Panc1 (cell line): ENCODE data around the gene MVD. TPM values are rescaled to one million over a fixed set of nuclear protein-coding genes. Genes with fewer than 3 reads are reported as not detected.

Experiments
- ATAC-seq: fragments of 200-7000 bp; cut with Tn5 transposase; 2 replicates; pipeline ENCODE4 v1.9.1; 2020; ENCODE audit warnings: mild to moderate bottlenecking, moderate library complexity
- BruUV-seq: library from RNA; stranded (reverse); fragments of 400-500 nt; replicated peaks from 2 replicates; lab custom pipeline; 2021; lab: Mats Ljungman, UMichigan
- CTCF ChIA-PET: fragments of 300-600 bp; sonication (Branson Sonifier 250); formaldehyde crosslinking; loops from one replicate; lab custom pipeline; 2022; ENCODE audit warnings: antibody characterized with exemption; lab: Charles Lee
- POLR2A ChIA-PET: fragments of 300-600 bp; sonication (Branson Sonifier 250); formaldehyde crosslinking; loops from one replicate; lab custom pipeline; 2022; ENCODE audit warnings: antibody characterized with exemption; lab: Charles Lee
- DNase-seq: peaks from one replicate; pipeline ENCODE4 v3.0.0-alpha.2; 2010; ENCODE audit warnings: low read depth, low spot score
- H3K27ac ChIP-seq: 2 replicates; pipeline ENCODE4 v1.5.1; 2011; ENCODE audit warnings: mild to moderate bottlenecking, low read length, inconsistent platforms
- H3K27me3 ChIP-seq: fragments of 200-500 bp; sonication (Bioruptor generic); 2 replicates; pipeline ENCODE4 v1.6.0; 2014; ENCODE audit warnings: low read length, inconsistent platforms; ENCODE audit not compliant: control insufficient read depth, insufficient read depth
- H3K36me3 ChIP-seq: fragments of 200-500 bp; sonication (Bioruptor generic); 2 replicates; pipeline ENCODE4 v1.5.1; 2014; ENCODE audit warnings: inconsistent platforms, mild to moderate bottlenecking, low read length, moderate library complexity; ENCODE audit not compliant: control insufficient read depth, insufficient read depth
- H3K4me1 ChIP-seq: 2 replicates; pipeline ENCODE4 v1.5.1; 2011; ENCODE audit warnings: inconsistent platforms, mild to moderate bottlenecking, low read length, moderate library complexity; ENCODE audit not compliant: control insufficient read depth, insufficient read depth
- H3K4me3 ChIP-seq, 2 experiments: 2 replicates each; pipeline ENCODE4 v1.5.1; 2011 to 2012; ENCODE audit warnings: low read depth in 2 of 2, low read length in 2 of 2, mild to moderate bottlenecking in 2 of 2, inconsistent platforms in 1 of 2, moderate library complexity in 1 of 2
- H3K9me3 ChIP-seq: fragments of 200-500 bp; sonication (Bioruptor generic); 2 replicates; pipeline ENCODE4 v1.5.1; 2014; ENCODE audit warnings: low read depth, mild to moderate bottlenecking, inconsistent platforms, low read length, moderate library complexity; ENCODE audit not compliant: control insufficient read depth, insufficient read depth
- CTCF ChIP-seq: fragments of 450-650 bp; IDR thresholded peaks from 2 replicates; pipeline ENCODE4 v1.5.1; 2017; ENCODE audit warnings: mild to moderate bottlenecking
- POLR2AphosphoS5 ChIP-seq: IDR thresholded peaks from 2 replicates; pipeline ENCODE4 v1.6.1; 2012; ENCODE audit warnings: mild to moderate bottlenecking, low read depth, low read length, moderate library complexity
- REST ChIP-seq, 2 experiments: IDR thresholded peaks; 2 replicates each; pipeline ENCODE4 v1.6.1; 2011 to 2012; ENCODE audit warnings: low read depth in 2 of 2, control low read depth in 1 of 2, low read length in 1 of 2, mild to moderate bottlenecking in 1 of 2, moderate library complexity in 1 of 2; ENCODE audit not compliant: insufficient read depth in 1 of 2
- SIN3A ChIP-seq: IDR thresholded peaks from 2 replicates; pipeline ENCODE4 v1.6.1; 2012; ENCODE audit warnings: low read depth, mild to moderate bottlenecking, low read length, moderate library complexity, borderline replicate concordance; ENCODE audit not compliant: insufficient read depth
- TCF7L2 ChIP-seq: IDR thresholded peaks from 2 replicates; pipeline ENCODE4 v1.6.1; 2011; ENCODE audit warnings: mild to moderate bottlenecking, low read depth, low read length, inconsistent platforms
- in situ Hi-C: cut with HindIII; loops from 2 replicates; pipeline ENCODE4 v1.10.0; 2016; ENCODE audit warnings: low sequenced_read_pairs, low pct_unique_long_range_greater_than_20kb
- intact Hi-C: fragments of 100-400 bp; cut with micrococcal nuclease; formaldehyde crosslinking; loops from one replicate; pipeline ENCODE4 v1.10.0; 2022; ENCODE audit not compliant: unreplicated experiment
- total RNA-seq: library from RNA; stranded (reverse); gene quantifications from one replicate; pipeline ENCODE4 v1.2.1, GENCODE V29; 2021; ENCODE audit not compliant: unreplicated experiment

Gene MVD
- total RNA-seq, 1 experiment from 2014 or later: 96.8 TPM

GRCh38 chr16:88645941-88646340 is 16.9 kb downstream of the MVD start:
- H3K36me3 ChIP-seq: peaks cover 6% of the 10 kb centered on the region; the same call in 1 of the 2 replicates
- ChIA-PET POLR2A (no interaction called here), CTCF (no interaction called here)
- peaks cover 5% of the 10 kb centered on the region; the same call in 1 of the 2 replicates for H3K4me1 ChIP-seq
- H3K4me3 ChIP-seq: no peak overlapping the region
- no peak overlapping the region for H3K27ac ChIP-seq
- no TSS peak for BruUV-seq
- ATAC-seq (no peak), DNase-seq (no peak)
- H3K27me3 ChIP-seq: no peaks in the 10 kb centered on the region
- intact Hi-C loops (no loop called here), in situ Hi-C loops (no loop called here)
- no peaks in the 10 kb centered on the region for H3K9me3 ChIP-seq
- TF ChIP-seq CTCF: no peak
- TF ChIP-seq REST (IDR thresholded peaks at IDR 0.05; ENCODE audit: insufficient read depth in 1 of 2, low read depth in 2 of 2, low read length in 1 of 2): no peak
- no peak for TF ChIP-seq POLR2AphosphoS5
- TF ChIP-seq SIN3A: no peak
- no peak for TF ChIP-seq TCF7L2

GRCh38 chr16:88645455-88645854 is 17.4 kb downstream of the MVD start:
- no peak overlapping the region for H3K27ac ChIP-seq
- peaks cover 2% of the 10 kb centered on the region; the same call in 1 of the 2 replicates for H3K36me3 ChIP-seq
- CTCF ChIA-PET: no interaction called here
- TF ChIP-seq POLR2AphosphoS5: no peak
- peaks cover 5% of the 10 kb centered on the region; the same call in 1 of the 2 replicates for H3K4me1 ChIP-seq
- BruUV-seq: no TSS peak
- in situ Hi-C loops (no loop called here), intact Hi-C loops (no loop called here)
- DNase-seq: no peak
- ATAC-seq: no peak
- POLR2A ChIA-PET: no interaction called here
- H3K4me3 ChIP-seq: no peak overlapping the region
- H3K27me3 ChIP-seq: no peaks in the 10 kb centered on the region
- no peaks in the 10 kb centered on the region for H3K9me3 ChIP-seq

DNA sequence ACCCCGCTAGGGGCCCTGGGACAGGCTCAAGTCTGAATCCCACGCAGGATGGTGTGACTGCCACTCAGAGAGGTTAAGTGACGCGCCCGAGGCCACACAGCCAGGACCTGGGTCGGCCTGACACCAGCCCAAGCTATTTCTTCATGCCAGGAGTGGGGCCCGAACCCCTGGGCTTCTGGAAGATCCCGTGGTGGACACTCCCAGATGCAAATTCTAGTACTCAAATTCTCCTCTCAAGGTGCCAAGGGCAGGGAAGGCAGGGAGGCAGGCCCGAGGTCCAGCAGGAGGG is 19.3 kb downstream of the MVD start:
- H3K27me3 ChIP-seq: no peaks in the 10 kb centered on the region

More for the DNA sequence above, 19.3 kb downstream of the MVD start:
- CTCF ChIA-PET: no interaction called here
- Histone ChIP-seq H3K27ac (no peak overlapping the region), H3K4me1 (no peaks in the 10 kb centered on the region; the same call in 1 of the 2 replicates), H3K9me3 (no peaks in the 10 kb centered on the region), H3K4me3 (no peak overlapping the region), H3K36me3 (no peaks in the 10 kb centered on the region)
- POLR2A ChIA-PET: no interaction called here
- TF ChIP-seq CTCF (no peak), SIN3A (no peak), REST (IDR thresholded peaks at IDR 0.05; ENCODE audit: insufficient read depth in 1 of 2, low read depth in 2 of 2, low read length in 1 of 2) (no peak), TCF7L2 (no peak), POLR2AphosphoS5 (no peak)
- BruUV-seq: no TSS peak
- DNase-seq (no peak), ATAC-seq (no peak)
- intact Hi-C loops (no loop called here), in situ Hi-C loops (no loop called here)
